Smooth muscle cell (in vitro differentiated cells): ENCODE results near the gene ELMO3. TPM values are rescaled to one million over a fixed set of nuclear protein-coding genes. Genes with fewer than 3 reads are reported as not detected.

Experiments used
- DNase-seq: peaks from one replicate; lab custom pipeline; 2025; ENCODE audit not compliant: unreplicated experiment; lab: John Stamatoyannopoulos, UW
- H2AFZ ChIP-seq: fragments of 200-600 bp; sonication (generic); 2 replicates; pipeline ENCODE4 v1.6.0; 2016; ENCODE audit warnings: antibody characterized with exemption, low read depth, mild to moderate bottlenecking
- H3F3A ChIP-seq: fragments of 200-600 bp; sonication (generic); 2 replicates; pipeline ENCODE4 v1.6.0; 2017; ENCODE audit warnings: antibody characterized with exemption, low read depth
- H3K27ac ChIP-seq: fragments of 200-600 bp; sonication (generic); 2 replicates; pipeline ENCODE4 v1.5.1; 2016; ENCODE audit warnings: low read depth, mild to moderate bottlenecking
- H3K27me3 ChIP-seq: fragments of 200-600 bp; sonication (generic); 2 replicates; pipeline ENCODE4 v1.6.1; 2016; ENCODE audit warnings: low read depth, mild to moderate bottlenecking
- H3K36me3 ChIP-seq: fragments of 200-600 bp; sonication (generic); 2 replicates; pipeline ENCODE4 v1.5.1; 2016; ENCODE audit warnings: low read depth
- H3K4me1 ChIP-seq: fragments of 200-600 bp; sonication (generic); 2 replicates; pipeline ENCODE4 v1.5.1; 2016; ENCODE audit warnings: low read depth
- H3K4me2 ChIP-seq: fragments of 200-600 bp; sonication (generic); 2 replicates; pipeline ENCODE4 v1.6.0; 2016; ENCODE audit warnings: mild to moderate bottlenecking
- H3K4me3 ChIP-seq: fragments of 200-600 bp; sonication (generic); 2 replicates; pipeline ENCODE4 v1.5.1; 2016; ENCODE audit warnings: mild to moderate bottlenecking
- H3K79me2 ChIP-seq: fragments of 200-600 bp; sonication (generic); 2 replicates; pipeline ENCODE4 v1.6.0; 2016; ENCODE audit warnings: low read depth, mild to moderate bottlenecking
- H3K9ac ChIP-seq: fragments of 200-600 bp; sonication (generic); 2 replicates; pipeline ENCODE4 v1.6.0; 2016; ENCODE audit warnings: low read depth
- H3K9me3 ChIP-seq: fragments of 200-600 bp; sonication (generic); replicated peaks from 2 replicates; pipeline ENCODE4 v1.5.1; 2016; ENCODE audit warnings: low read depth
- H4K20me1 ChIP-seq: fragments of 200-600 bp; sonication (generic); 2 replicates; pipeline ENCODE4 v1.6.0; 2016; ENCODE audit warnings: low read depth
- CTCF ChIP-seq: fragments of 200-600 bp; sonication (generic); IDR thresholded peaks from 2 replicates; pipeline ENCODE4 v1.5.1; 2017; ENCODE audit warnings: borderline replicate concordance, mild to moderate bottlenecking, antibody characterized with exemption; ENCODE audit not compliant: insufficient read depth, poor library complexity, severe bottlenecking
- WGBS: methylation state at CpG from one replicate; pipeline ENCODE4 v1.1.7; 2016; ENCODE audit warnings: low lambda C conversion rate; 5-methylcytosine and 5-hydroxymethylcytosine counted together
- polyA plus RNA-seq: library from polyadenylated mRNA; unstranded; fragments of >200 nt; fragmentation: Nextera tagmentation; extraction: Ambion mirVana; gene quantifications from 2 replicates; pipeline ENCODE4 v1.2.1, GENCODE V29; 2016
- total RNA-seq: library from RNA; depleted of rRNA; stranded (reverse); fragments of >200 nt; gene quantifications from 2 replicates; pipeline ENCODE4 v1.2.3, GENCODE V29; 2014

ELMO3 gene
- total RNA-seq (3.8 and 6.7 TPM in 2 replicates), polyA plus RNA-seq (2.2 and 7.8 TPM in 2 replicates)

- TF ChIP-seq CTCF: peak; percentile 56
- H3K4me2 ChIP-seq: peak within 1 kb of the TSS; percentile 73
- H4K20me1 ChIP-seq: peaks cover 31% of the 10 kb centered on the region
- no peaks in the 10 kb centered on the region for H3K36me3 ChIP-seq
- no peak for DNase-seq
- H3K9me3 ChIP-seq: no peaks in the 10 kb centered on the region
- no peaks in the 10 kb centered on the region for H3K27me3 ChIP-seq
- H3K9ac ChIP-seq: no peak within 1 kb of the TSS
- peaks cover 2% of the 10 kb centered on the region for H3K79me2 ChIP-seq
- H2AFZ ChIP-seq: no peak within 1 kb of the TSS
- WGBS: 21% methylated on average over 26 of the region's 61 CpGs
- no peaks in the 10 kb centered on the region for H3K4me1 ChIP-seq
- H3F3A ChIP-seq: peaks cover 7% of the 10 kb centered on the region
- peak within 1 kb of the TSS; percentile 34 for H3K4me3 ChIP-seq
- no peak within 1 kb of the TSS for H3K27ac ChIP-seq
Observed at GRCh38 chr16:67199011-67199807, at the start of gene ELMO3. ELMO3 (plus strand) TSS chr16:67199131; CDS start chr16:67199327, 196 bp downstream.

- no peak overlapping the region for H3K27ac ChIP-seq
Observed at GRCh38 chr16:67149276-67150046, 49.5 kb upstream of the ELMO3 start.

GRCh38 chr16:67150047-67150832 lies 48.7 kb upstream of the ELMO3 start:
- peak; percentile 12 for TF ChIP-seq CTCF
- 7% methylated on average over 68 of the region's 94 CpGs for WGBS
- Histone ChIP-seq H3K4me1 (peaks cover 6% of the 10 kb centered on the region), H3K9ac (peak overlapping the region; percentile 81), H3F3A (no peaks in the 10 kb centered on the region), H3K27me3 (peaks cover 15% of the 10 kb centered on the region), H2AFZ (peak overlapping the region; percentile 73), H3K4me2 (peak overlapping the region; percentile 93), H3K79me2 (no peaks in the 10 kb centered on the region), H4K20me1 (peaks cover 27% of the 10 kb centered on the region), H3K36me3 (no peaks in the 10 kb centered on the region), H3K27ac (peak overlapping the region; percentile 80), H3K9me3 (no peaks in the 10 kb centered on the region), H3K4me3 (peak overlapping the region; percentile 72)
- peak; percentile 73 for DNase-seq

More at GRCh38 chr16:67149276-67150046, 49.5 kb upstream of the ELMO3 start:
- Histone ChIP-seq H3K4me1 (no peaks in the 10 kb centered on the region), H3K9ac (no peak overlapping the region), H3K4me2 (peak overlapping the region; percentile 93), H3F3A (no peaks in the 10 kb centered on the region), H3K27me3 (peaks cover 7% of the 10 kb centered on the region), H2AFZ (no peak overlapping the region), H3K36me3 (no peaks in the 10 kb centered on the region), H4K20me1 (peaks cover 20% of the 10 kb centered on the region), H3K79me2 (no peaks in the 10 kb centered on the region), H3K9me3 (no peaks in the 10 kb centered on the region), H3K4me3 (peak overlapping the region; percentile 72)
- DNase-seq: no peak
- 73% methylated on average over 70 of the region's 77 CpGs for whole genome bisulfite sequencing
- no peak for TF ChIP-seq CTCF
